OCI-LY7 (cell line): ENCODE data around the gene PAN3. TPM values are rescaled to one million over a fixed set of nuclear protein-coding genes. Genes with fewer than 3 reads are reported as not detected.

Experiments
- BruUV-seq: library from RNA; stranded (reverse); fragments of 400-500 nt; replicated peaks from 2 replicates; lab custom pipeline; 2021; lab: Mats Ljungman, UMichigan
- CTCF ChIA-PET: fragments of 300-600 bp; sonication (Branson Sonifier 250); formaldehyde crosslinking; loops from one replicate; lab custom pipeline; 2022; ENCODE audit warnings: antibody characterized with exemption; ENCODE audit not compliant: unreplicated experiment; lab: Charles Lee
- POLR2A ChIA-PET: fragments of 300-600 bp; sonication (Branson Sonifier 250); formaldehyde crosslinking; loops from one replicate; lab custom pipeline; 2022; ENCODE audit warnings: antibody characterized with exemption; lab: Charles Lee
- DNase-seq: peaks from one replicate; pipeline ENCODE4 v3.0.0-alpha.2; 2015; ENCODE audit warnings: low spot score
- H2AFZ ChIP-seq: fragments of 200-600 bp; sonication (generic), shearing (Covaris generic); 2 replicates; pipeline ENCODE4 v1.6.1; 2014; ENCODE audit warnings: mild to moderate bottlenecking, antibody characterized with exemption, low read length, moderate library complexity
- H3K27ac ChIP-seq: fragments of 200-600 bp; sonication (generic); 2 replicates; pipeline ENCODE4 v1.5.1; 2014; ENCODE audit warnings: mixed run types, low read depth, mild to moderate bottlenecking, moderate library complexity, low read length, inconsistent platforms; ENCODE audit not compliant: poor library complexity, severe bottlenecking
- H3K36me3 ChIP-seq: fragments of 200-600 bp; sonication (generic); 2 replicates; pipeline ENCODE4 v1.6.1; 2014; ENCODE audit warnings: mild to moderate bottlenecking, antibody characterized with exemption, low read length, moderate library complexity, mixed read lengths; ENCODE audit not compliant: insufficient read depth
- H3K4me1 ChIP-seq: fragments of 200-600 bp; sonication (generic); 2 replicates; pipeline ENCODE4 v1.5.1; 2014; ENCODE audit warnings: mild to moderate bottlenecking, low read length; ENCODE audit not compliant: insufficient read depth, poor library complexity, severe bottlenecking
- H3K4me2 ChIP-seq: fragments of 200-600 bp; sonication (generic); 2 replicates; pipeline ENCODE4 v1.6.1; 2014; ENCODE audit warnings: mild to moderate bottlenecking, low read length
- H3K4me3 ChIP-seq: fragments of 200-600 bp; sonication (generic); 2 replicates; pipeline ENCODE4 v1.5.1; 2014; ENCODE audit warnings: mild to moderate bottlenecking, low read depth, low read length; ENCODE audit not compliant: poor library complexity, severe bottlenecking
- H3K79me2 ChIP-seq: fragments of 200-600 bp; sonication (generic); 2 replicates; pipeline ENCODE4 v1.6.1; 2016; ENCODE audit warnings: low read depth, mild to moderate bottlenecking, low read length, moderate library complexity, mixed read lengths; ENCODE audit not compliant: insufficient read depth
- H3K9me2 ChIP-seq: fragments of 200-600 bp; sonication (generic); 2 replicates; pipeline ENCODE4 v1.6.1; 2016; ENCODE audit warnings: mild to moderate bottlenecking, low read length, mixed read lengths; ENCODE audit not compliant: insufficient read depth
- H3K9me3 ChIP-seq: fragments of 200-600 bp; sonication (generic); 2 replicates; pipeline ENCODE4 v1.6.1; 2014; ENCODE audit warnings: mild to moderate bottlenecking, mixed run types, low read length, mixed read lengths
- H4K20me1 ChIP-seq: fragments of 200-600 bp; sonication (generic); 2 replicates; pipeline ENCODE4 v1.6.1; 2014; ENCODE audit warnings: mild to moderate bottlenecking, antibody characterized with exemption, low read length, moderate library complexity, mixed read lengths; ENCODE audit not compliant: insufficient read depth
- EZH2phosphoT487 ChIP-seq: fragments of 200-600 bp; sonication (generic); IDR thresholded peaks from 2 replicates; pipeline ENCODE4 v1.6.1; 2018; ENCODE audit warnings: low read depth, borderline replicate concordance, mild to moderate bottlenecking, mixed run types, antibody characterized with exemption, low read length, moderate library complexity, mixed read lengths
- intact Hi-C: fragments of 100-400 bp; cut with micrococcal nuclease; formaldehyde crosslinking; loops from one replicate; pipeline ENCODE4 v1.10.0; 2022; ENCODE audit not compliant: unreplicated experiment
- total RNA-seq, 2 experiments: library from RNA; depleted of rRNA in 1 of 2; stranded (reverse); fragments of >200 nt in 1 of 2; shearing (Covaris generic) in 1 of 2; gene quantifications; 2 replicates each; pipeline ENCODE4 v1.2.3, GENCODE V29; 2014 to 2022
- TF ChIP-seq, protein P1 (sequence below): fragments of 200-600 bp; sonication (generic); conservative IDR thresholded peaks from 2 replicates; pipeline ENCODE4 v1.5.1; 2014; ENCODE audit warnings: mild to moderate bottlenecking, antibody characterized with exemption, low read length, moderate library complexity, mixed read lengths

PAN3 gene
- total RNA-seq, 2 experiments from 2014 or later: 20.4 to 54.8 TPM

DNA sequence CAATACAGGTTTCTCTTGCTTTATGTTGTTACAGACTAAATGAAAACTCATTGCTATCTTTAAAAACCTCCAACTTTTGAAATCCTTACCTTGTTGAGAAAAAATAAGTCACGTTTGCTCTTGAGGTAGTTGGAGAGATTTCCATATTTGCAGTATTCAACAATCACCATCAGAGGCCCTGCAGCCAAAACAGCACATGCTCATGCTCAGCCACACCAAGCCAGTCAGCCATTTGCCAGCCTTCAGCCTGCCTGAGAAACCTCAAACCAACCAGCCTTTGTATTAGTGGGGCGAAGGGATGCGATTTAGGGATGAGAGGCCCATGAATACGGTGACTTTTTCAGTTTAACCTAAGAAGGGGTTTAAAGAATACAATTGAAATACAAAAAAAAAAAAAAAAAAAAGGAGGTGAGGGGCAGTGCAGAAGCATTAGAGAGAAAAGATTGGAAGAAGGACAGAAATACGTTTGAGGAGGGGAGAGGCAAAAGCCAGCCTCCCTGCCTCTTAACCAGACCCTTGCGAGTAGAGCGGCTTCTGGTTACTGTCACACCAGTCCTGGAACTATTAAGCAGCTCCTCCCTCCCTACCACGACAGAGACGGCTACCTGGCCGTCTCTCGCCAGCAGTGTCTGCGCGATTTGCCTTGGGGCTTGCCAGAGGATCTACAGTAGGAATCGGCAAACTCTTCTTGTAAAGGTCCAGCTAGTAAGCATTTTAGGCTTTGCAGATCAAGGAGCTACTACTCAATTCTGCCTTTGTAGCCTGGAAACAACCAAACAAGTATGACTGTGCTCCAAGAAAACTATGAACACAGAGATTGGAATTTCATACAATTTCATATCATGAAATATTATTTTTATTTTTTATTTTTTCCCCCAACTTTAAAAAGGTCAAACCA is 189.3 kb downstream of the PAN3 start:
- intact Hi-C loops: loop anchor here (10.0 kb wide), 1 partner anchor 197 kb away; no protein-coding TSS in a partner anchor
- Histone ChIP-seq H2AFZ (no peak overlapping the region), H3K4me1 (no peaks in the 10 kb centered on the region), H3K9me3 (no peaks in the 10 kb centered on the region), H3K79me2 (no peaks in the 10 kb centered on the region), H3K36me3 (no peaks in the 10 kb centered on the region), H3K4me3 (no peak overlapping the region), H3K9me2 (no peaks in the 10 kb centered on the region), H4K20me1 (no peaks in the 10 kb centered on the region), H3K27ac (no peak overlapping the region), H3K4me2 (no peak overlapping the region)
- TF ChIP-seq, protein P1, sequence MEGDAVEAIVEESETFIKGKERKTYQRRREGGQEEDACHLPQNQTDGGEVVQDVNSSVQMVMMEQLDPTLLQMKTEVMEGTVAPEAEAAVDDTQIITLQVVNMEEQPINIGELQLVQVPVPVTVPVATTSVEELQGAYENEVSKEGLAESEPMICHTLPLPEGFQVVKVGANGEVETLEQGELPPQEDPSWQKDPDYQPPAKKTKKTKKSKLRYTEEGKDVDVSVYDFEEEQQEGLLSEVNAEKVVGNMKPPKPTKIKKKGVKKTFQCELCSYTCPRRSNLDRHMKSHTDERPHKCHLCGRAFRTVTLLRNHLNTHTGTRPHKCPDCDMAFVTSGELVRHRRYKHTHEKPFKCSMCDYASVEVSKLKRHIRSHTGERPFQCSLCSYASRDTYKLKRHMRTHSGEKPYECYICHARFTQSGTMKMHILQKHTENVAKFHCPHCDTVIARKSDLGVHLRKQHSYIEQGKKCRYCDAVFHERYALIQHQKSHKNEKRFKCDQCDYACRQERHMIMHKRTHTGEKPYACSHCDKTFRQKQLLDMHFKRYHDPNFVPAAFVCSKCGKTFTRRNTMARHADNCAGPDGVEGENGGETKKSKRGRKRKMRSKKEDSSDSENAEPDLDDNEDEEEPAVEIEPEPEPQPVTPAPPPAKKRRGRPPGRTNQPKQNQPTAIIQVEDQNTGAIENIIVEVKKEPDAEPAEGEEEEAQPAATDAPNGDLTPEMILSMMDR: no peak
- TF ChIP-seq EZH2phosphoT487: no peak
- ChIA-PET CTCF (no interaction called here), POLR2A (interaction anchor here (0.6 kb wide), 1 partner anchor 116 kb away, joined by 3 read pairs; no protein-coding TSS in a partner anchor)
- DNase-seq: no peak
- BruUV-seq: no TSS peak

DNA sequence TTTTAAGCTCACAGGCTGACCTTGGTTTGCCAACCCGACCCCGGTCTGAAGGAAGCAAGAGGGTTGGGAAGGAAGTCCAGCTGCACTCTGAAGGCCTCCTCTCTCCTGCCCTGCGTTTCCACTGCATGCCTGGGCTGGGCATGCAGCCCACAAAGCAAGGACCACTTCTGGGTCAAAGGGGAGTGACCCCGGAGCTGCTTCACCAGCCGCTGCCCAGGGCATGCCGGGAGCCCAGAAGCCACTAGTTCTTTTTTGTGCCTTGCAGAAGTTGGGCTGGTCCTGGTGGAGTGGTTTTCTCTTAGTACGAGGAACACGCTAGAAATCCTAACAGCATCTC is 189.9 kb downstream of the PAN3 start:
- H3K4me2 ChIP-seq: no peak overlapping the region
- H4K20me1 ChIP-seq: no peaks in the 10 kb centered on the region
- no peaks in the 10 kb centered on the region for H3K9me2 ChIP-seq
- H3K79me2 ChIP-seq: no peaks in the 10 kb centered on the region
- BruUV-seq: no TSS peak
- H3K9me3 ChIP-seq: no peaks in the 10 kb centered on the region
- H3K4me3 ChIP-seq: no peak overlapping the region
- H2AFZ ChIP-seq: no peak overlapping the region
- TF ChIP-seq EZH2phosphoT487: no peak
- TF ChIP-seq, protein P1: no peak
- DNase-seq: no peak
- intact Hi-C loops: loop anchor here (10.0 kb wide), 1 partner anchor 197 kb away; no protein-coding TSS in a partner anchor
- no peaks in the 10 kb centered on the region for H3K4me1 ChIP-seq
- CTCF ChIA-PET: no interaction called here
- POLR2A ChIA-PET: interaction anchor here (0.5 to 1.6 kb wide), 3 partner anchors 13 to 310 kb away, joined by 3 to 4 read pairs (median 3); no protein-coding TSS in a partner anchor
- no peak overlapping the region for H3K27ac ChIP-seq
- no peaks in the 10 kb centered on the region for H3K36me3 ChIP-seq
